Glutamatergic neuron (in vitro differentiated cells): ENCODE results near the gene TNFRSF4. TPM values are rescaled to one million over a fixed set of nuclear protein-coding genes. Genes with fewer than 3 reads are reported as not detected.

ENCODE experiments used
- DNase-seq: peaks from one replicate; pipeline ENCODE4 v3.0.0; 2022
- H3K27ac Mint-ChIP-seq: one replicate; pipeline ENCODE4 v1.8.0; 2020; ENCODE audit warnings: mild to moderate bottlenecking, mixed read lengths, inconsistent platforms; ENCODE audit not compliant: unreplicated experiment
- H3K27me3 Mint-ChIP-seq: one replicate; pipeline ENCODE4 v1.8.0; 2020; ENCODE audit warnings: mild to moderate bottlenecking, moderate library complexity, mixed read lengths, inconsistent platforms; ENCODE audit not compliant: unreplicated experiment
- H3K36me3 Mint-ChIP-seq: one replicate; pipeline ENCODE4 v1.8.0; 2020; ENCODE audit warnings: mild to moderate bottlenecking, mixed read lengths, inconsistent platforms; ENCODE audit not compliant: unreplicated experiment
- H3K4me1 Mint-ChIP-seq: one replicate; pipeline ENCODE4 v1.8.0; 2020; ENCODE audit warnings: mild to moderate bottlenecking, low read depth, mixed read lengths, inconsistent platforms; ENCODE audit not compliant: unreplicated experiment
- H3K4me3 Mint-ChIP-seq: one replicate; pipeline ENCODE4 v1.8.0; 2020; ENCODE audit warnings: mild to moderate bottlenecking, mixed read lengths, inconsistent platforms; ENCODE audit not compliant: unreplicated experiment
- H3K9me3 Mint-ChIP-seq: one replicate; pipeline ENCODE4 v1.8.0; 2020; ENCODE audit warnings: mild to moderate bottlenecking, moderate library complexity, mixed read lengths, inconsistent platforms; ENCODE audit not compliant: unreplicated experiment
- total RNA-seq: library from RNA; stranded (reverse); fragmentation: NEBNext Ultra II Directional; extraction: Animal tissue kit (Norgen Biotek cat#: 25700); gene quantifications from one replicate; pipeline ENCODE4 v1.2.1, GENCODE V29; 2021; ENCODE audit not compliant: unreplicated experiment
- TF ChIP-seq, protein P1 (sequence below): fragments of 200-600 bp; sonication (generic); IDR thresholded peaks from one replicate; pipeline ENCODE4 v1.5.0; 2021; ENCODE audit not compliant: partially characterized antibody, unreplicated experiment

The TNFRSF4 gene
- total RNA-seq, 1 donor from 2014 or later: 0.29 TPM

GRCh38 chr1:1223891-1224290, 9.9 kb upstream of the TNFRSF4 start:
- Mint-ChIP-seq H3K4me1 (no peaks in the 10 kb centered on the region), H3K4me3 (no peak overlapping the region), H3K27me3 (peaks cover 11% of the 10 kb centered on the region), H3K9me3 (no peaks in the 10 kb centered on the region), H3K27ac (no peak overlapping the region), H3K36me3 (peaks cover 6% of the 10 kb centered on the region)
- no peak for DNase-seq
- TF ChIP-seq, protein P1, sequence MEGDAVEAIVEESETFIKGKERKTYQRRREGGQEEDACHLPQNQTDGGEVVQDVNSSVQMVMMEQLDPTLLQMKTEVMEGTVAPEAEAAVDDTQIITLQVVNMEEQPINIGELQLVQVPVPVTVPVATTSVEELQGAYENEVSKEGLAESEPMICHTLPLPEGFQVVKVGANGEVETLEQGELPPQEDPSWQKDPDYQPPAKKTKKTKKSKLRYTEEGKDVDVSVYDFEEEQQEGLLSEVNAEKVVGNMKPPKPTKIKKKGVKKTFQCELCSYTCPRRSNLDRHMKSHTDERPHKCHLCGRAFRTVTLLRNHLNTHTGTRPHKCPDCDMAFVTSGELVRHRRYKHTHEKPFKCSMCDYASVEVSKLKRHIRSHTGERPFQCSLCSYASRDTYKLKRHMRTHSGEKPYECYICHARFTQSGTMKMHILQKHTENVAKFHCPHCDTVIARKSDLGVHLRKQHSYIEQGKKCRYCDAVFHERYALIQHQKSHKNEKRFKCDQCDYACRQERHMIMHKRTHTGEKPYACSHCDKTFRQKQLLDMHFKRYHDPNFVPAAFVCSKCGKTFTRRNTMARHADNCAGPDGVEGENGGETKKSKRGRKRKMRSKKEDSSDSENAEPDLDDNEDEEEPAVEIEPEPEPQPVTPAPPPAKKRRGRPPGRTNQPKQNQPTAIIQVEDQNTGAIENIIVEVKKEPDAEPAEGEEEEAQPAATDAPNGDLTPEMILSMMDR: no peak

GRCh38 chr1:1223321-1223720, 9.4 kb upstream of the TNFRSF4 start:
- Mint-ChIP-seq H3K4me3 (peak overlapping the region; percentile 40), H3K27ac (peak overlapping the region; percentile 48), H3K36me3 (peaks cover 6% of the 10 kb centered on the region), H3K4me1 (no peaks in the 10 kb centered on the region), H3K27me3 (peaks cover 12% of the 10 kb centered on the region), H3K9me3 (no peaks in the 10 kb centered on the region)
- TF ChIP-seq, protein P1: no peak
- no peak for DNase-seq

GRCh38 chr1:1222575-1223225, 8.7 kb upstream of the TNFRSF4 start:
- H3K4me1 Mint-ChIP-seq: no peaks in the 10 kb centered on the region
- no peak for DNase-seq
- TF ChIP-seq, protein P1: no peak
- peaks cover 6% of the 10 kb centered on the region for H3K36me3 Mint-ChIP-seq
- H3K4me3 Mint-ChIP-seq: no peak overlapping the region
- no peak overlapping the region for H3K27ac Mint-ChIP-seq
- H3K27me3 Mint-ChIP-seq: peaks cover 12% of the 10 kb centered on the region
- H3K9me3 Mint-ChIP-seq: no peaks in the 10 kb centered on the region

DNA sequence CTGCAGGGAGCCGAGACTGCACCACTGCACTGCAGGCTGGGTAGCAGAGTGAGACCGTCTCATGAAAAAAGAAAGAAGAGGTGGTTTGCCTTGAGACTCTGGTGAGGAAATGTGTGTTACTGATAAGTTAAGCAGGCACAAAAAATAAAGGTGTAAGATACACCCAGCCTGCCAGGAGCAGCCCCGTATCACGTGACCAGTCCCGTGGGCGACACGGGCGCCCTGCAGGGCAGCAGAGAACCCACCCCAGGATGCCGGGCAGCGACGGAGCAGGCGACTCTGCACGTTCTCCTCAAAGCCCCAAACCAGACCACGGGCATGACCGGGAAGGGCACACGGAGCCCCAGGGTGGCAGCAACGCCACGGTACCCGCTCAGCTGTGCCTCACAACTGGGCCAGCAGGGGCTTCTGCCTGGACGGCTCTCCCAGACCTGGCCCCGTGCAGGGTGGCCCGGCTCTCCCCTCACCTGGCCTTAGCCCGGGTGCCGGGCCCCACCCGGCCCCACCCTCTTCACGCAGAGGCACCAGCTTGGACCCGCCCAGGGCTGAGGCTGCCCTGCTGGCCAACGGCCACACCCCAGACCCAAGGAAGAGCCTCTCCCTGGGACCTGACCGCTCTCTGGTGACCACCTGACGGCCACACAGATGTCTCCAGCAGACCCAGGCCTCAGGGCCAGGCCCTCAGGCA, 8.1 kb upstream of the TNFRSF4 start:
- Mint-ChIP-seq H3K27ac (no peak overlapping the region), H3K4me1 (no peaks in the 10 kb centered on the region), H3K4me3 (no peak overlapping the region), H3K36me3 (peaks cover 6% of the 10 kb centered on the region), H3K27me3 (peaks cover 12% of the 10 kb centered on the region), H3K9me3 (no peaks in the 10 kb centered on the region)
- no peak for DNase-seq
- TF ChIP-seq, protein P1: no peak

DNA sequence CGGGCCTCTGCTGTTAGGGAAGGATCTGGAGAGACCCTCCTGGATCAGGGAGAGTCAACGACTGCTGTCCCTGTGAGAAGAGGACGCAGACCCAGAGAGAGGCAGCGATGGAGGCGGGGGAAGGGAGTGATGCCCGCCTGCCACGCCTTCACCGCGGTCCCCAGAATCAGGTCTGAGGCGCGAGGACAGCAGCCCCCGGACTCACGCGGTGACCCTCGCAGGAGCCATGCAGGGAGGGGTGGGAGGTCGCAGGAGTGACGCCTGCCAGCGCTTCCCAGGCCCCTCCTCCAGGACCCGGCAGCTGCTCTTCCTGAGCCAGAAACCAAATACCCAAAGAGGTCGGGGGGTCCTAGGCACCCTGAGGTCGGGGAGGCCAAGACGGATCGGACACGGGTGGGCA, 6.2 kb upstream of the TNFRSF4 start:
- H3K27me3 Mint-ChIP-seq: peaks cover 16% of the 10 kb centered on the region
- no peak for DNase-seq
- no peak overlapping the region for H3K27ac Mint-ChIP-seq
- TF ChIP-seq, protein P1: no peak
- H3K4me3 Mint-ChIP-seq: no peak overlapping the region
- no peaks in the 10 kb centered on the region for H3K4me1 Mint-ChIP-seq
- peaks cover 6% of the 10 kb centered on the region for H3K36me3 Mint-ChIP-seq
- peaks cover 3% of the 10 kb centered on the region for H3K9me3 Mint-ChIP-seq
